Mesenchymal stem cell (in vitro differentiated cells and primary cell): Measurements from ENCODE around the gene PSTPIP1.

Experiments
- DNase-seq: peaks from one replicate; pipeline ENCODE4 v3.0.0-alpha.2; 2013
- H2AFZ ChIP-seq: one replicate; pipeline ENCODE4 v1.6.1; 2013; ENCODE audit warnings: low read depth, mild to moderate bottlenecking, control low read depth, inconsistent platforms, low read length, moderate library complexity
- H2AK5ac ChIP-seq: 2 replicates; pipeline ENCODE4 v1.6.1; 2013; ENCODE audit warnings: low read length, moderate library complexity, mild to moderate bottlenecking, inconsistent platforms; ENCODE audit not compliant: severe bottlenecking
- H2BK120ac ChIP-seq: one replicate; pipeline ENCODE4 v1.6.1; 2013; ENCODE audit warnings: low read depth, mild to moderate bottlenecking, inconsistent platforms, low read length, moderate library complexity
- H2BK12ac ChIP-seq, 2 experiments: one replicate each; pipeline ENCODE4 v1.6.1; 2013; ENCODE audit warnings: inconsistent platforms in 2 of 2, low read length in 2 of 2, mild to moderate bottlenecking in 2 of 2, moderate library complexity in 2 of 2, control low read depth in 1 of 2
- H2BK15ac ChIP-seq: one replicate; pipeline ENCODE4 v1.6.1; 2013; ENCODE audit warnings: mild to moderate bottlenecking, low read depth, inconsistent platforms; ENCODE audit not compliant: poor library complexity, severe bottlenecking
- H2BK5ac ChIP-seq: 2 replicates; pipeline ENCODE4 v1.6.1; 2013; ENCODE audit warnings: low read depth, mild to moderate bottlenecking, low read length, control low read depth, inconsistent platforms; ENCODE audit not compliant: poor library complexity, severe bottlenecking
- H3K14ac ChIP-seq, 2 experiments: one replicate each; pipeline ENCODE4 v1.6.1; 2013; ENCODE audit warnings: inconsistent platforms in 2 of 2, low read length in 2 of 2, control low read depth in 1 of 2, mild to moderate bottlenecking in 1 of 2, moderate library complexity in 1 of 2
- H3K18ac ChIP-seq, 2 experiments: one replicate each; pipeline ENCODE4 v1.6.1; 2013; ENCODE audit warnings: inconsistent platforms in 2 of 2, low read length in 2 of 2, control low read depth in 1 of 2, low read depth in 1 of 2, mild to moderate bottlenecking in 1 of 2
- H3K23ac ChIP-seq, 2 experiments: one replicate each; pipeline ENCODE4 v1.6.1; 2013; ENCODE audit warnings: inconsistent platforms in 2 of 2, low read length in 2 of 2, mild to moderate bottlenecking in 2 of 2, moderate library complexity in 2 of 2, control low read depth in 1 of 2
- H3K27ac ChIP-seq: 2 replicates; pipeline ENCODE4 v1.5.1; 2013; ENCODE audit warnings: mild to moderate bottlenecking, moderate library complexity, low read length, control low read depth, inconsistent platforms; ENCODE audit not compliant: poor library complexity, severe bottlenecking
- H3K27me3 ChIP-seq, 2 experiments: 2 replicates each; pipeline versions ENCODE4 v1.6.1 to v1.7.0; 2013; ENCODE audit warnings: low read length in 2 of 2, mild to moderate bottlenecking in 2 of 2, moderate library complexity in 2 of 2, control low read depth in 1 of 2, inconsistent platforms in 1 of 2; ENCODE audit not compliant: control insufficient read depth in 1 of 2, insufficient read depth in 1 of 2
- H3K36me3 ChIP-seq, 2 experiments: 2 replicates each; pipeline versions ENCODE4 v1.6.1 to v1.7.0; 2013; ENCODE audit warnings: low read length in 2 of 2, control low read depth in 1 of 2, inconsistent platforms in 1 of 2, low read depth in 1 of 2, mild to moderate bottlenecking in 1 of 2; ENCODE audit not compliant: insufficient read depth in 2 of 2, control insufficient read depth in 1 of 2
- H3K4ac ChIP-seq, 2 experiments: one replicate each; pipeline ENCODE4 v1.6.1; 2013; ENCODE audit warnings: inconsistent platforms in 2 of 2, low read length in 2 of 2, mild to moderate bottlenecking in 2 of 2, moderate library complexity in 2 of 2, control low read depth in 1 of 2, low read depth in 1 of 2
- H3K4me1 ChIP-seq: 2 replicates; pipeline ENCODE4 v1.6.1; 2013; ENCODE audit warnings: low read depth, low read length, control low read depth; ENCODE audit not compliant: control insufficient read depth, insufficient read depth
- H3K4me2 ChIP-seq: 2 replicates; pipeline ENCODE4 v1.6.1; 2013; ENCODE audit warnings: low read length, mild to moderate bottlenecking, inconsistent platforms; ENCODE audit not compliant: poor library complexity, severe bottlenecking
- H3K4me3 ChIP-seq, 2 experiments: 2 replicates each; pipeline versions ENCODE4 v1.5.1 to v1.7.0; 2013; ENCODE audit warnings: low read length in 2 of 2, mild to moderate bottlenecking in 2 of 2, control low read depth in 1 of 2, low read depth in 1 of 2; ENCODE audit not compliant: insufficient read depth in 1 of 2
- H3K79me1 ChIP-seq: replicated peaks from 2 replicates; pipeline ENCODE4 v1.6.1; 2013; ENCODE audit warnings: mild to moderate bottlenecking, control low read depth, low read length, inconsistent platforms; ENCODE audit not compliant: poor library complexity, severe bottlenecking
- H3K9ac ChIP-seq: 2 replicates; pipeline ENCODE4 v1.7.0; 2013; ENCODE audit warnings: mild to moderate bottlenecking, low read length, moderate library complexity
- H3K9me3 ChIP-seq: 2 replicates; pipeline ENCODE4 v1.7.0; 2013; ENCODE audit warnings: mild to moderate bottlenecking, low read length; ENCODE audit not compliant: control insufficient read depth
- H4K8ac ChIP-seq: one replicate; pipeline ENCODE4 v1.6.1; 2013; ENCODE audit warnings: inconsistent platforms, mild to moderate bottlenecking, low read length, moderate library complexity
- H4K91ac ChIP-seq: one replicate; pipeline ENCODE4 v1.6.1; 2013; ENCODE audit warnings: mild to moderate bottlenecking, low read length, inconsistent platforms
- WGBS: methylation state at CpG from one replicate; pipeline ENCODE4 v1.1.7; 2013; ENCODE audit warnings: mixed read lengths; 5-methylcytosine and 5-hydroxymethylcytosine counted together

The PSTPIP1 gene

DNA sequence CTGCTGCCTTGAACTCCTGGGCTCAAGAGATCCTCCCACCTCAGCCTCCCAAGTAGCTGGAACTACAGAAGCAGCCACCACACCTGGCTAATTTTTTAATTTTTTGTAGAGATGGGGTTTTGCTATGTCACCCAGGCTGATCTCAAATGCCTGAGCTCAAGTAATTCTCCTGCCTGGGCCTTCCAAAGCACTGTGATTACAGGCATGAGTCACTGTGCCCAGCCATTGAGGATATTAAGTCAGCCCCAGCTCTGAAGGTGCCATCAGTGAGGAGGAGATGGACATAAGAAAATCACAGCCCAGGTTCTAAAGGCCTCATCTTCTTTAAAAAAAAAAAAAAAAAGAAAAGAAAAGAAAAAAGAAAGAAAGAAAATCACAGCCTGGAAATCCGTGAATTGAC is 26.6 kb upstream of the PSTPIP1 start:
- no peak overlapping the region for H3K4me2 ChIP-seq
- no peak overlapping the region for H3K18ac ChIP-seq
- no peaks in the 10 kb centered on the region for H3K79me1 ChIP-seq
- no peak overlapping the region for H4K91ac ChIP-seq
- H4K8ac ChIP-seq = no peak overlapping the region
- peaks cover 6% of the 10 kb centered on the region for H3K4me1 ChIP-seq
- H3K23ac ChIP-seq = no peak overlapping the region
- no peak overlapping the region for H2AK5ac ChIP-seq
- H2BK5ac ChIP-seq = no peak overlapping the region
- H2BK12ac ChIP-seq = no peak overlapping the region
- no peak overlapping the region for H3K4ac ChIP-seq
- no peaks in the 10 kb centered on the region for H3K9me3 ChIP-seq
- H3K4me3 ChIP-seq = no peak overlapping the region
- H3K27me3 ChIP-seq = peaks cover 12 to 27% of the 10 kb centered on the region in 2 experiments
- H2BK15ac ChIP-seq = no peak overlapping the region
- H3K27ac ChIP-seq = no peak overlapping the region
- no peak overlapping the region for H3K9ac ChIP-seq
- no peak overlapping the region for H3K14ac ChIP-seq
- DNase-seq = no peak
- H2BK120ac ChIP-seq = no peak overlapping the region
- no peaks in the 10 kb centered on the region for H3K36me3 ChIP-seq
- 88% methylated on average over 1 of the region's 1 CpG for WGBS
- no peak overlapping the region for H2AFZ ChIP-seq

- Histone ChIP-seq H2BK5ac (no peak overlapping the region), H4K8ac (no peak overlapping the region), H2BK15ac (no peak overlapping the region), H3K18ac (no peak overlapping the region), H3K23ac (no peak overlapping the region), H3K9ac (peak overlapping the region; percentile 46), H2BK120ac (no peak overlapping the region), H3K36me3 (no peaks in the 10 kb centered on the region), H3K4me3 (peak overlapping the region in 1 of 2 experiments; percentile 74), H2AFZ (no peak overlapping the region), H3K27ac (no peak overlapping the region), H2AK5ac (no peak overlapping the region), H3K4me1 (no peaks in the 10 kb centered on the region), H4K91ac (no peak overlapping the region), H3K14ac (no peak overlapping the region), H3K9me3 (no peaks in the 10 kb centered on the region), H3K4ac (no peak overlapping the region), H3K79me1 (no peaks in the 10 kb centered on the region), H3K27me3 (peaks cover 28 to 42% of the 10 kb centered on the region in 2 experiments), H2BK12ac (no peak overlapping the region), H3K4me2 (no peak overlapping the region)
- WGBS = 61% methylated on average over 18 of the region's 21 CpGs
- DNase-seq = peak; percentile 37
These were observed 22.3 kb upstream of the PSTPIP1 start for GRCh38 chr15:76972389-76973361.

DNA sequence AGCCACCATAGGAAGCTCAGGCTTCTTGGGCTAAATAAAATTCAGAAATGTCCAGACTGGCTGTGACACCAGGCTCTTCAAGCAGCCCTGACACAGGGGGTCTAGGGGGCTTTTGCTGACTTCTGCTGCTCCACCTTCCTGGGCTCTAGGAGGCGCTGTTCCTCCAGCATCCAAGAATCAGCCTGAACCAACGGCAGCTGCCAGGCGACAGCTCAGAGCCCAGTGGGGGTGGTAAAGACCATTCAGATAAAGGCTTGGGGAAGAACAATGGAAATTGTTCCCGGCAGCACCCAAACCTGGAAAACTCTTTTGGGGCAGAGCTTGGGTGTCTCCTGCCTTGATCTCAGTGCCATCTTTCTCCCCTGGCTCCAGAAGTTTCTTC is 21.6 kb upstream of the PSTPIP1 start:
- Histone ChIP-seq H4K91ac (no peak overlapping the region), H3K4me3 (peak overlapping the region in 1 of 2 experiments; percentile 74), H3K79me1 (no peaks in the 10 kb centered on the region), H3K4me1 (no peaks in the 10 kb centered on the region), H3K14ac (no peak overlapping the region), H2BK120ac (no peak overlapping the region), H3K18ac (no peak overlapping the region), H2BK5ac (no peak overlapping the region), H3K23ac (no peak overlapping the region), H3K27ac (no peak overlapping the region), H2BK15ac (no peak overlapping the region), H3K4ac (no peak overlapping the region), H3K9me3 (peaks cover 6% of the 10 kb centered on the region), H3K9ac (no peak overlapping the region), H3K36me3 (no peaks in the 10 kb centered on the region), H2AFZ (no peak overlapping the region), H3K4me2 (no peak overlapping the region), H2BK12ac (no peak overlapping the region), H4K8ac (no peak overlapping the region), H2AK5ac (no peak overlapping the region), H3K27me3 (peaks cover 28 to 42% of the 10 kb centered on the region in 2 experiments)
- whole genome bisulfite sequencing = 10% methylated on average over 4 of the region's 4 CpGs
- peak; percentile 6 for DNase-seq

- H2BK15ac ChIP-seq = no peak overlapping the region
- no peak overlapping the region for H2AFZ ChIP-seq
- H2BK120ac ChIP-seq = no peak overlapping the region
- H3K9me3 ChIP-seq = peaks cover 7% of the 10 kb centered on the region
- H3K23ac ChIP-seq = no peak overlapping the region
- H2AK5ac ChIP-seq = no peak overlapping the region
- no peak overlapping the region for H3K14ac ChIP-seq
- H3K27me3 ChIP-seq = peaks cover 28 to 42% of the 10 kb centered on the region in 2 experiments
- no peak overlapping the region for H2BK5ac ChIP-seq
- no peak for DNase-seq
- H2BK12ac ChIP-seq = no peak overlapping the region
- no peaks in the 10 kb centered on the region for H3K36me3 ChIP-seq
- H3K4ac ChIP-seq = no peak overlapping the region
- H3K79me1 ChIP-seq = no peaks in the 10 kb centered on the region
- no peak overlapping the region for H3K27ac ChIP-seq
- no peaks in the 10 kb centered on the region for H3K4me1 ChIP-seq
- H3K4me2 ChIP-seq = no peak overlapping the region
- 66% methylated on average over 2 of the region's 2 CpGs for WGBS
- H3K9ac ChIP-seq = no peak overlapping the region
- no peak overlapping the region for H3K4me3 ChIP-seq
- H3K18ac ChIP-seq = no peak overlapping the region
- H4K91ac ChIP-seq = no peak overlapping the region
- H4K8ac ChIP-seq = no peak overlapping the region
These were observed 21.0 kb upstream of the PSTPIP1 start for GRCh38 chr15:76973906-76974305.
